ENCODE results near the gene SLC37A4. TPM values are rescaled to one million over a fixed set of nuclear protein-coding genes. Genes with fewer than 3 reads are reported as not detected.

The SLC37A4 gene
- total RNA-seq, 2 experiments from 2014 or later: 5.2 to 6.6 TPM

- Histone ChIP-seq H3K27me3 (ENCODE audit: control insufficient read depth in 1 of 2, insufficient read depth in 2 of 2, low read length in 2 of 2) (no peaks in the 10 kb centered on the region), H3K36me3 (ENCODE audit: insufficient read depth, low read length) (peaks cover 38% of the 10 kb centered on the region), H3K4me1 (ENCODE audit: insufficient read depth, low read length) (peaks cover 34% of the 10 kb centered on the region), H3K9me3 (ENCODE audit: control insufficient read depth in 1 of 2, insufficient read depth in 1 of 2, low read length in 2 of 2) (no peaks in the 10 kb centered on the region), H3K27ac (ENCODE audit: low read depth in 1 of 2, low read length in 2 of 2) (peak overlapping the region; percentile 27 to 45), H3K4me3 (ENCODE audit: low read length) (no peak overlapping the region)
- H3K27me3 Mint-ChIP-seq: no peaks in the 10 kb centered on the region
- H3K9me3 Mint-ChIP-seq: no peaks in the 10 kb centered on the region
- peak overlapping the region; percentile 75 for H3K4me3 Mint-ChIP-seq
- ChIA-PET POLR2A (interaction anchor here (5.8 kb wide), 1 partner anchor 9 kb away, joined by 94 read pairs; the partner anchor contains the start of genes RPS25 and TRAPPC4), CTCF (interaction anchor here (1.2 kb wide), 1 partner anchor 10 kb away, joined by 3 read pairs; the partner anchor contains the start of gene TRAPPC4)
- DNase-seq (no peak), ATAC-seq (ENCODE audit: poor library complexity) (no peak)
- peak overlapping the region; percentile 92 for H3K27ac Mint-ChIP-seq
- H3K4me1 Mint-ChIP-seq (ENCODE audit: low read depth): peaks cover 40% of the 10 kb centered on the region
- intact Hi-C loops (cut with DNase I, micrococcal nuclease): no loop called here
- H3K36me3 Mint-ChIP-seq (ENCODE audit: low read depth): peaks cover 28% of the 10 kb centered on the region
- no peak for TF ChIP-seq CTCF (IDR thresholded peaks at IDR 0.05)
Observed at GRCh38 chr11:119028346-119029068, 2.2 kb downstream of the SLC37A4 start.

- no peak for TF ChIP-seq CTCF (IDR thresholded peaks at IDR 0.05)
- Histone ChIP-seq H3K4me3 (ENCODE audit: low read length) (no peak overlapping the region), H3K27ac (ENCODE audit: low read depth in 1 of 2, low read length in 2 of 2) (no peak overlapping the region), H3K27me3 (ENCODE audit: control insufficient read depth in 1 of 2, insufficient read depth in 2 of 2, low read length in 2 of 2) (no peaks in the 10 kb centered on the region), H3K36me3 (ENCODE audit: insufficient read depth, low read length) (peaks cover 46% of the 10 kb centered on the region), H3K9me3 (ENCODE audit: control insufficient read depth in 1 of 2, insufficient read depth in 1 of 2, low read length in 2 of 2) (no peaks in the 10 kb centered on the region), H3K4me1 (ENCODE audit: insufficient read depth, low read length) (peaks cover 32% of the 10 kb centered on the region)
- ChIA-PET POLR2A (interaction anchor here (1.0 to 5.8 kb wide), 2 partner anchors 8 to 40 kb away, joined by 4 to 94 read pairs; partner anchors contain the start of genes RPS25, TRAPPC4 and VPS11), CTCF (interaction anchor here (1.2 kb wide), 1 partner anchor 9 kb away, joined by 3 read pairs; the partner anchor contains the start of gene TRAPPC4)
- H3K4me3 Mint-ChIP-seq: peak overlapping the region; percentile 75
- DNase-seq: no peak
- intact Hi-C loops (cut with DNase I, micrococcal nuclease): no loop called here
- H3K27me3 Mint-ChIP-seq: no peaks in the 10 kb centered on the region
- H3K9me3 Mint-ChIP-seq: no peaks in the 10 kb centered on the region
- peaks cover 45% of the 10 kb centered on the region for H3K4me1 Mint-ChIP-seq (ENCODE audit: low read depth)
- H3K36me3 Mint-ChIP-seq (ENCODE audit: low read depth): peaks cover 34% of the 10 kb centered on the region
- peak overlapping the region; percentile 20 for H3K27ac Mint-ChIP-seq
- no peak for ATAC-seq (ENCODE audit: poor library complexity)
Observed at GRCh38 chr11:119027561-119028345, 2.9 kb downstream of the SLC37A4 start.

GRCh38 chr11:119026970-119027369 is 3.7 kb downstream of the SLC37A4 start:
- ATAC-seq (ENCODE audit: poor library complexity): no peak
- Mint-ChIP-seq H3K27me3 (no peaks in the 10 kb centered on the region), H3K4me1 (ENCODE audit: low read depth) (peaks cover 44% of the 10 kb centered on the region), H3K9me3 (no peaks in the 10 kb centered on the region), H3K4me3 (peak overlapping the region; percentile 54), H3K36me3 (ENCODE audit: low read depth) (peaks cover 41% of the 10 kb centered on the region), H3K27ac (no peak overlapping the region)
- ChIA-PET POLR2A (interaction anchor here (1.0 to 5.8 kb wide), 2 partner anchors 7 to 41 kb away, joined by 4 to 94 read pairs; partner anchors contain the start of genes RPS25, TRAPPC4 and VPS11), CTCF (no interaction called here)
- intact Hi-C loops (cut with DNase I, micrococcal nuclease): no loop called here
- Histone ChIP-seq H3K9me3 (ENCODE audit: control insufficient read depth in 1 of 2, insufficient read depth in 1 of 2, low read length in 2 of 2) (no peaks in the 10 kb centered on the region), H3K36me3 (ENCODE audit: insufficient read depth, low read length) (peaks cover 54% of the 10 kb centered on the region), H3K4me3 (ENCODE audit: low read length) (no peak overlapping the region), H3K4me1 (ENCODE audit: insufficient read depth, low read length) (peaks cover 38% of the 10 kb centered on the region), H3K27ac (ENCODE audit: low read depth in 1 of 2, low read length in 2 of 2) (no peak overlapping the region), H3K27me3 (ENCODE audit: control insufficient read depth in 1 of 2, insufficient read depth in 2 of 2, low read length in 2 of 2) (no peaks in the 10 kb centered on the region)
- DNase-seq: no peak
- no peak for TF ChIP-seq CTCF (IDR thresholded peaks at IDR 0.05)
